WERI-Rb-1 (cell line): ENCODE measurements around the gene RORB.

Experiments used
- DNase-seq: peaks from one replicate; pipeline ENCODE4 v3.0.0-alpha.2; 2020
- H3K27ac ChIP-seq: fragments of 250-450 bp; sonication (Bioruptor Pico); 2 replicates; pipeline ENCODE4 v1.5.1; 2020; ENCODE audit warnings: mild to moderate bottlenecking, moderate library complexity
- H3K27me3 ChIP-seq: fragments of 250-450 bp; sonication (Bioruptor Pico); 2 replicates; pipeline ENCODE4 v1.5.1; 2021; ENCODE audit warnings: mild to moderate bottlenecking, low read depth, moderate library complexity; ENCODE audit not compliant: insufficient read depth, severe bottlenecking
- H3K36me3 ChIP-seq: fragments of 250-450 bp; sonication (Bioruptor Pico); 2 replicates; pipeline ENCODE4 v1.5.1; 2020; ENCODE audit warnings: mild to moderate bottlenecking, moderate library complexity
- H3K4me3 ChIP-seq: 2 replicates; pipeline ENCODE4 v1.5.1; 2011; ENCODE audit warnings: low read depth, mild to moderate bottlenecking, control low read depth, low read length
- H3K9me3 ChIP-seq: fragments of 250-450 bp; sonication (Bioruptor Pico); 2 replicates; pipeline ENCODE4 v1.5.1; 2021; ENCODE audit warnings: mild to moderate bottlenecking, moderate library complexity; ENCODE audit not compliant: severe bottlenecking
- CTCF ChIP-seq: IDR thresholded peaks from 2 replicates; pipeline ENCODE4 v1.5.1; 2011; ENCODE audit warnings: low read depth, mild to moderate bottlenecking, control low read depth, inconsistent platforms, low read length

The RORB gene

DNA sequence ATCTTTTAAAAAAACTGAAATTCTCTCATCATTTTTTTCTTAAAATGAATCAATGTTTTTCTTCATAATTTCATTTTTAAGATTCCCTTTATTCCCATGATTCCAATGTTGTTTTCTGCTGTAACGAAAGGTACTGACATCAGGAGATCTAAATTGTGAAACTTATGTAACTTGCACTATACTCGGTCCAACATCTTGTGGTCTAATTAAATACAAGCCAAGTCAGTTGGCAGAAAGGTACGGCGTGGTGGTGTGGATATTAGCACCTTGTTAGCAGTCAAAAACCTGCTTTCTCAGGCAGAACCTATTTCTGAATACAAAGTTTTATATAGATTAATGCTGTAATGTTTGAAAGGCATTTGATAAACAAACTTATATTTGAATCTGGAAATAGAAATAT is 20.1 kb downstream of the RORB start:
- H3K27ac ChIP-seq = no peak overlapping the region
- no peak for TF ChIP-seq CTCF
- H3K36me3 ChIP-seq = no peaks in the 10 kb centered on the region
- DNase-seq = no peak
- no peak overlapping the region for H3K4me3 ChIP-seq
- H3K9me3 ChIP-seq = no peaks in the 10 kb centered on the region
- H3K27me3 ChIP-seq = no peaks in the 10 kb centered on the region

GRCh38 chr9:74519419-74519818 is 22.3 kb downstream of the RORB start:
- no peak for TF ChIP-seq CTCF
- no peak for DNase-seq
- Histone ChIP-seq H3K27me3 (no peaks in the 10 kb centered on the region), H3K27ac (no peak overlapping the region), H3K9me3 (no peaks in the 10 kb centered on the region), H3K36me3 (no peaks in the 10 kb centered on the region), H3K4me3 (no peak overlapping the region)

DNA sequence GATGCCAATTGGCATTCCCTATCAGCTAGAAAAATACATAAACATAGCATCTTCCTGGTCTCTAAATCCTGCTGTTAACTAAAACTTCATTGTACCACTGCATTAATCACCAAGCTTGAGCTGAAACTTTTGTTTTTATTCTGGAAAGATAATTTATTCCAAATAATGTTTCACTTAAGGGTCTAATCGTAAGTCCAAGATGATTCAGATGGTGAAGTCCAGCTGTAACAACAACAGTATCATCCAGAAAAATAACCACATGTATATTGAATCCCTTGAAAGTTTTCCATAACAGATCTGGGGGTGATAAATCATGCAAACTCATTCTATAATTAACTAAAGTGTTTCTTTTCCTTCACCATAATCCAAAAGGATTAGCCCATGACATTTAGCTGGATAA is 23.9 kb downstream of the RORB start:
- no peak for TF ChIP-seq CTCF
- Histone ChIP-seq H3K9me3 (no peaks in the 10 kb centered on the region), H3K27me3 (no peaks in the 10 kb centered on the region), H3K36me3 (no peaks in the 10 kb centered on the region), H3K4me3 (peak overlapping the region; percentile 18; the same call in 1 of the 2 replicates), H3K27ac (peak overlapping the region; percentile 53)
- DNase-seq = no peak

- no peak overlapping the region for H3K27ac ChIP-seq
- no peaks in the 10 kb centered on the region for H3K27me3 ChIP-seq
- no peak overlapping the region for H3K4me3 ChIP-seq
- TF ChIP-seq CTCF = no peak
- H3K36me3 ChIP-seq = no peaks in the 10 kb centered on the region
- DNase-seq = no peak
- no peaks in the 10 kb centered on the region for H3K9me3 ChIP-seq
Observed at GRCh38 chr9:74524289-74524688, 27.2 kb downstream of the RORB start.

GRCh38 chr9:74526215-74526614 is 29.1 kb downstream of the RORB start:
- no peak for DNase-seq
- H3K9me3 ChIP-seq = no peaks in the 10 kb centered on the region
- H3K36me3 ChIP-seq = no peaks in the 10 kb centered on the region
- H3K27me3 ChIP-seq = no peaks in the 10 kb centered on the region
- H3K4me3 ChIP-seq = no peak overlapping the region
- no peak overlapping the region for H3K27ac ChIP-seq
- TF ChIP-seq CTCF = no peak

DNA sequence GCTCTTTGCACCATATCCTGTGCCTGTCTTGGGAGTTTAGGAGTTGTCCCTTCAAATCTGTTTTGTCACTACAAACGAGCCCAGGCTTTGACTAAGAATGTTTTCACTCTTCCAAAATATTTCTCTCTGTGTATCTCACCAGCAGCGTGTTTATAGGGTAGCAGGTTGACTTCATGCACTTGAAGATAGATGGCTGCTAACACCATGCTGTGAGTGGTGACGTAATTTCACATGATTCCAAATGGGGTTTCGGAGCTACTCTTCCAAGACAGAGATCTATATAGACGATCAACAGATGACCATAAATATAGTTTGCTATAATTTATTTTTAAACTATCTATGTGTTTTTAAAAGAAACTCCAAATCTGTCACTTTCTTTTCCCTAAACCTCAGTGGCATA is 30.6 kb downstream of the RORB start:
- Histone ChIP-seq H3K27ac (peak overlapping the region; percentile 43), H3K4me3 (no peak overlapping the region), H3K9me3 (no peaks in the 10 kb centered on the region), H3K27me3 (no peaks in the 10 kb centered on the region), H3K36me3 (no peaks in the 10 kb centered on the region)
- TF ChIP-seq CTCF = no peak
- DNase-seq = no peak
